Tibial nerve (tissue), 4 donors: ENCODE measurements around the gene MYCT1. TPM values are rescaled to one million over a fixed set of nuclear protein-coding genes. Genes with fewer than 3 reads are reported as not detected.
"Not testable (repeated sequence)": the region's sequence is repeated elsewhere in the genome, so short reads cannot be mapped to it uniquely, and the experiment has no call there.

Source experiments
- DNase-seq, 2 donors: peaks; one replicate each; pipeline ENCODE4 v3.0.0-alpha.2; 2019; ENCODE audit warnings: low spot score in 2 of 2
- H3K27ac ChIP-seq, 4 donors: fragments of 200-600 bp; sonication (generic) in 3 of 4; one replicate each; pipeline ENCODE4 v1.5.1; 2017 to 2019; ENCODE audit warnings: mild to moderate bottlenecking in 1 of 4
- H3K27me3 ChIP-seq, 2 donors: fragments of 200-600 bp; sonication (generic) in 1 of 2; one replicate each; pipeline versions ENCODE4 v1.5.1 to v1.6.0; 2017 to 2019
- H3K36me3 ChIP-seq, 3 donors: fragments of 200-600 bp; sonication (generic); one replicate each; pipeline ENCODE4 v1.5.1; 2018 to 2019
- H3K4me1 ChIP-seq, 4 donors: fragments of 200-600 bp; sonication (generic) in 3 of 4; one replicate each; pipeline ENCODE4 v1.5.1; 2017 to 2019
- H3K4me3 ChIP-seq, 4 donors: fragments of 200-600 bp; sonication (generic) in 3 of 4; one replicate each; pipeline ENCODE4 v1.5.1; 2017 to 2019; ENCODE audit warnings: mild to moderate bottlenecking in 1 of 4, moderate library complexity in 1 of 4
- H3K9me3 ChIP-seq, 4 donors: fragments of 200-600 bp; sonication (generic) in 3 of 4; one replicate each; pipeline ENCODE4 v1.5.1; 2017 to 2019
- CTCF ChIP-seq, 5 experiments: fragments of 200-600 bp in 3 of 5; fragments of 450-650 bp in 2 of 5; sonication (generic) in 3 of 5; IDR thresholded peaks; one replicate each; pipeline ENCODE4 v1.5.1; 2016 to 2019; ENCODE audit warnings: antibody characterized with exemption in 5 of 5, mild to moderate bottlenecking in 3 of 5, moderate library complexity in 2 of 5
- EP300 ChIP-seq, 2 donors: sonication (generic); formaldehyde crosslinking; IDR thresholded peaks; one replicate each; pipeline ENCODE4 v1.6.1; 2017; ENCODE audit warnings: antibody characterized with exemption in 2 of 2, mild to moderate bottlenecking in 1 of 2
- POLR2A ChIP-seq, 2 donors: fragments of 450-650 bp; IDR thresholded peaks; one replicate each; pipeline ENCODE4 v1.6.1; 2017; ENCODE audit warnings: antibody characterized with exemption in 2 of 2, mild to moderate bottlenecking in 2 of 2, moderate library complexity in 2 of 2
- WGBS, 2 donors: methylation state at CpG; one replicate each; pipeline ENCODE4 v1.1.5; 2018; 5-methylcytosine and 5-hydroxymethylcytosine counted together
- total RNA-seq, 4 donors: library from RNA; depleted of rRNA; stranded (reverse); fragments of >200 nt; gene quantifications; one replicate each; pipeline ENCODE4 v1.1.0, GENCODE V29; 2016

Gene MYCT1
- total RNA-seq, 4 donors from 2014 or later = 13.6 to 31.2 (median 21.2) TPM

GRCh38 chr6:152671171-152671570, 26.5 kb upstream of the MYCT1 start:
- no peak for DNase-seq
- Histone ChIP-seq H3K36me3 (no peaks in the 10 kb centered on the region), H3K9me3 (peaks cover 0 to 5% (median 0%) of the 10 kb centered on the region in 4 donors), H3K27ac (no peak overlapping the region), H3K4me3 (no peak overlapping the region), H3K27me3 (no peaks in the 10 kb centered on the region), H3K4me1 (no peaks in the 10 kb centered on the region)
- 58 to 61% methylated on average over 4 of the region's 4 CpGs for WGBS, 2 donors
- no peak for TF ChIP-seq EP300 (IDR thresholded peaks at IDR 0.05)
- no peak for TF ChIP-seq POLR2A (IDR thresholded peaks at IDR 0.05)
- TF ChIP-seq CTCF (IDR thresholded peaks at IDR 0.05) = no peak

GRCh38 chr6:152673236-152673635, 24.5 kb upstream of the MYCT1 start:
- Histone ChIP-seq H3K36me3 (no peaks in the 10 kb centered on the region), H3K9me3 (no peaks in the 10 kb centered on the region), H3K27me3 (no peaks in the 10 kb centered on the region), H3K27ac (no peak overlapping the region), H3K4me1 (no peaks in the 10 kb centered on the region), H3K4me3 (no peak overlapping the region)
- no peak for DNase-seq
- TF ChIP-seq POLR2A (IDR thresholded peaks at IDR 0.05) (no peak), EP300 (IDR thresholded peaks at IDR 0.05) (no peak), CTCF (IDR thresholded peaks at IDR 0.05) (no peak)

GRCh38 chr6:152680151-152680550, 17.5 kb upstream of the MYCT1 start:
- Histone ChIP-seq H3K4me3 (no peak overlapping the region), H3K27me3 (no peaks in the 10 kb centered on the region), H3K36me3 (no peaks in the 10 kb centered on the region), H3K9me3 (no peaks in the 10 kb centered on the region), H3K4me1 (no peaks in the 10 kb centered on the region), H3K27ac (no peak overlapping the region)
- DNase-seq = no peak
- 90 to 100% methylated on average over 1 of the region's 1 CpG for WGBS, 2 donors
- no peak for TF ChIP-seq CTCF (IDR thresholded peaks at IDR 0.05)

GRCh38 chr6:152680879-152681517, 16.7 kb upstream of the MYCT1 start:
- Histone ChIP-seq H3K36me3 (no peaks in the 10 kb centered on the region), H3K27me3 (no peaks in the 10 kb centered on the region), H3K9me3 (peaks cover 0 to 5% (median 0%) of the 10 kb centered on the region in 4 donors), H3K4me1 (no peaks in the 10 kb centered on the region), H3K27ac (no peak overlapping the region), H3K4me3 (no peak overlapping the region)
- DNase-seq = no peak
- TF ChIP-seq EP300 (IDR thresholded peaks at IDR 0.05) (no peak), CTCF (IDR thresholded peaks at IDR 0.05) (no peak)
- WGBS, 2 donors = 28 to 31% methylated on average over 3 of the region's 3 CpGs

- H3K27me3 ChIP-seq = no peaks in the 10 kb centered on the region
- H3K9me3 ChIP-seq = peaks cover 0 to 6% (median 0%) of the 10 kb centered on the region in 4 donors
- 65 to 68% methylated on average over 8 of the region's 8 CpGs for WGBS, 2 donors
- H3K27ac ChIP-seq = no peak overlapping the region
- H3K4me3 ChIP-seq = no peak overlapping the region
- H3K36me3 ChIP-seq = no peaks in the 10 kb centered on the region
- no peaks in the 10 kb centered on the region for H3K4me1 ChIP-seq
- TF ChIP-seq EP300 (IDR thresholded peaks at IDR 0.05) = no peak
- TF ChIP-seq POLR2A (IDR thresholded peaks at IDR 0.05) = no peak
- TF ChIP-seq CTCF (IDR thresholded peaks at IDR 0.05) = no peak
- DNase-seq = no peak
Observed at GRCh38 chr6:152682141-152682540, 15.6 kb upstream of the MYCT1 start.

GRCh38 chr6:152682935-152683334, 14.8 kb upstream of the MYCT1 start:
- H3K4me1 ChIP-seq, H3K36me3 ChIP-seq, H3K27me3 ChIP-seq, DNase-seq, H3K27ac ChIP-seq, H3K9me3 ChIP-seq, H3K4me3 ChIP-seq: not testable (repeated sequence)
- 58 to 61% methylated on average over 8 of the region's 8 CpGs for WGBS, 2 donors
